Mucosa of descending colon (tissue), 3 donors: ENCODE measurements around the gene LMNTD2. TPM values are rescaled to one million over a fixed set of nuclear protein-coding genes. Genes with fewer than 3 reads are reported as not detected.

Source experiments
- ATAC-seq: fragments of 200-7000 bp; cut with Tn5 transposase; one replicate; pipeline ENCODE4 v1.9.1; 2020; ENCODE audit warnings: mild to moderate bottlenecking, moderate library complexity
- DNase-seq, 3 donors: peaks; one replicate each; pipeline ENCODE4 v3.0.0-alpha.2; 2020
- H3K36me3 ChIP-seq: fragments of 200-600 bp; one replicate; pipeline ENCODE4 v1.8.0; 2021; ENCODE audit warnings: low read depth, mild to moderate bottlenecking
- H3K4me1 ChIP-seq: fragments of 200-600 bp; one replicate; pipeline ENCODE4 v1.8.0; 2021; ENCODE audit warnings: low read depth, mild to moderate bottlenecking
- H3K4me3 ChIP-seq: fragments of 200-600 bp; one replicate; pipeline ENCODE4 v1.8.0; 2021; ENCODE audit warnings: mild to moderate bottlenecking
- H3K9me3 ChIP-seq: fragments of 200-600 bp; one replicate; pipeline ENCODE4 v1.8.0; 2021; ENCODE audit warnings: mild to moderate bottlenecking
- CTCF ChIP-seq: fragments of 200-600 bp; IDR thresholded peaks from one replicate; pipeline ENCODE4 v1.8.0; 2022; ENCODE audit warnings: antibody characterized with exemption, mild to moderate bottlenecking
- intact Hi-C, 2 donors: fragments of 100-400 bp; cut with DNase I in 1 of 2; cut with micrococcal nuclease in 1 of 2; formaldehyde crosslinking; loops; one replicate each; pipeline versions ENCODE4 v1.11.0 to v1.11.1; 2022; cut with DNase I, micrococcal nuclease
- total RNA-seq, 3 donors: library from RNA; stranded (reverse); fragmentation: NEBNext Ultra II Directional in 2 of 3; extraction: Animal tissue kit (Norgen Biotek cat#: 25700) in 2 of 3; gene quantifications; one replicate each; pipeline versions ENCODE4 v1.2.1 to v1.2.4, GENCODE V29; 2021 to 2023
- donor health status: DM: no; HTN: no; CAD: no; lungs with moderate emphysema.
- donor health status: DM: no; HTN: no; CAD: no.
- donor health status: DM: no; HTN: yes; CAD: no.

Gene LMNTD2
- total RNA-seq, 3 donors from 2014 or later = 5.4 to 19.1 (median 10.7) TPM

GRCh38 chr11:535519-536454 is 24.8 kb downstream of the LMNTD2 start, which contains the start of gene HRAS:
Gene HRAS (minus strand): TSS chr11:535576.
- intact Hi-C loops = no loop called here
- no peak for TF ChIP-seq CTCF

GRCh38 chr11:535210-535518 is 25.4 kb downstream of the LMNTD2 start:
- intact Hi-C loops = no loop called here
- DNase-seq = no peak
- Histone ChIP-seq H3K4me3 (peak overlapping the region; percentile 65), H3K9me3 (no peaks in the 10 kb centered on the region), H3K4me1 (peaks cover 21% of the 10 kb centered on the region), H3K36me3 (no peaks in the 10 kb centered on the region)
- no peak for TF ChIP-seq CTCF
- no peak for ATAC-seq

More at GRCh38 chr11:535519-536454, 24.8 kb downstream of the LMNTD2 start, which contains the start of gene HRAS:
- DNase-seq (peak; percentile 94 to 98 (median 97)), ATAC-seq (peak; percentile 88)
- H3K4me3 ChIP-seq = peak within 1 kb of the TSS; percentile 65
- peaks cover 21% of the 10 kb centered on the region for H3K4me1 ChIP-seq
- no peaks in the 10 kb centered on the region for H3K9me3 ChIP-seq
- no peaks in the 10 kb centered on the region for H3K36me3 ChIP-seq

- no peak for TF ChIP-seq CTCF
- DNase-seq (peak in 2 of 3 donors; percentile 67 to 75), ATAC-seq (peak; percentile 4)
- Histone ChIP-seq H3K36me3 (no peaks in the 10 kb centered on the region), H3K9me3 (no peaks in the 10 kb centered on the region), H3K4me1 (peaks cover 21% of the 10 kb centered on the region), H3K4me3 (peak overlapping the region; percentile 65)
- intact Hi-C loops = no loop called here
These were observed 25.9 kb downstream of the LMNTD2 start for GRCh38 chr11:534396-535209.

- Histone ChIP-seq H3K4me3 (no peak overlapping the region), H3K4me1 (peaks cover 21% of the 10 kb centered on the region), H3K9me3 (no peaks in the 10 kb centered on the region), H3K36me3 (no peaks in the 10 kb centered on the region)
- intact Hi-C loops = no loop called here
- no peak for TF ChIP-seq CTCF
- ATAC-seq (no peak), DNase-seq (no peak)
These were observed 26.7 kb downstream of the LMNTD2 start for GRCh38 chr11:533586-534395.

DNA sequence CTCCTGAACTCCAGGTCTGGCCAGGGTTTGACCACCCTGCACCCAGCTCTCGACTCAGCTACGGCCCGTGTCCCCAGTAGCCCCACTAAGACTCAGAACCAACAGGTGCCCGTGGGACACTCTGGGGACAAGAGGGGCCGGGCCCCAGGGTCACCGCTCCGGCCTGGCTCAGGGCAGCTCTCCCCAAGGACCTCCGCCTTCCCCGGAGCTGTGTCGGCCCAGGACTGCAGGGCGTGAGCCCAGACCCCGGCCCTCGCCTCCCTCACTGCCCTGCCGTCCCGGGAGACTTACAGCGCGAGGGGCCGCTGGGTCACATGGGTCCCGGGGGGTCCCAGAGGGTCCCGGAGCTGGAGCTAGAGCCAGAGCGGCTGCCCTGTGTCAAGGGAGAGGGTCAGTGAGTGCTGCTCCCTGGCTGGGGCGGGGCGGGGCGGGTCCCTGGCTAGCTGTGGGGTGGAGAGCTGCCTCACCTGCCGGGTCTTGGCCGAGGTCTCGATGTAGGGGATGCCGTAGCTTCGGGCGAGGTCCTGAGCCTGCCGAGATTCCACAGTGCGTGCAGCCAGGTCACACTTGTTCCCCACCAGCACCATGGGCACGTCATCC is 27.5 kb downstream of the LMNTD2 start:
- no peak for TF ChIP-seq CTCF
- no peaks in the 10 kb centered on the region for H3K9me3 ChIP-seq
- ATAC-seq (no peak), DNase-seq (peak in 1 of 3 donors; percentile 61)
- intact Hi-C loops = no loop called here
- H3K4me3 ChIP-seq = no peak overlapping the region
- no peaks in the 10 kb centered on the region for H3K36me3 ChIP-seq
- H3K4me1 ChIP-seq = peaks cover 19% of the 10 kb centered on the region
